Head of caudate nucleus (tissue), 42 donors: ENCODE results near the gene DHRS9.
"Not testable (repeated sequence)": the region's sequence is repeated elsewhere in the genome, so short reads cannot be mapped to it uniquely, and the experiment has no call there.

Experiments
- DNase-seq, 42 donors: peaks; one replicate each; pipeline versions ENCODE4 v3.0.0 to v3.0.0-alpha.2; 2020 to 2021; ENCODE audit warnings: mixed read lengths in 7 of 42
- intact Hi-C: fragments of 100-400 bp; cut with DNase I; formaldehyde crosslinking; loops from one replicate; pipeline ENCODE4 v1.15.0; 2022

The DHRS9 gene

DNA sequence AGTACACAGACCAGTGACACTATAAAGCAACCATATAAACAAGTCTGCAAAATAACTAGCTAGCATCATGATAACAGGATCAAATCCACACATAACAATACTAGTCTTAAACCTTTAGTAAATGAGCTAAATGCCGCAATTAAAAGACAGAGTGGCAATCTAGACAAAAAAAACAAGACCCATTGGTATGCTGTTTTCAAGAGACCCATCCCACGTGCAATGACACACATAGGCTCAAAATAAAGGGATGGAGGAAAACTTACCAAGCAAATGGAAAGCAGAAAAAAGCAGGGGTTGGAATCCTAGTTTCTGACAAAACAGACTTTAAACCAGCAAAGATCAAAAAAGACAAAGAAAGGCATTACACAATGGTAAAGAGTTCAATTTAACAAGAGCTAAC is 14.8 kb upstream of the DHRS9 start:
- DNase-seq, intact Hi-C loops: not testable (repeated sequence)

DNA sequence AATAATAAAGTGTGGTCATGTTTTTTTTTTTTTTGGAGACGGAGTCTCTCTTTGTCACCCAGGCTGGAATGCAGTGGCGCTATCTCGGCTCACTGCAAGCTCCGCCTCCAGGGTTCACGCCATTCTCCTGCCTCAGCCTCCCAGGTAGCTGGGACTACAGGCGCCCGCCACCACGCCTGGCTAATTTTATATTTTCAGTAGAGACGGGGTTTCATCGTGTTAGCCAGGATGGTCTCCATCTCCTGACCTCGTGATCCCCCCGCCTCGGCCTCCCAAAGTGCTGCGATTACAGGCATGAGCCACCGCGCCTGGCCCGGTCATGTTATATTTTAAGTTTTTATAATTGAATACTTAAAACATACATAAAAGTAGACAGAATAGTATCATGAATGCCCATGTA is 5.2 kb upstream of the DHRS9 start:
- intact Hi-C loops = not testable (repeated sequence)

DNA sequence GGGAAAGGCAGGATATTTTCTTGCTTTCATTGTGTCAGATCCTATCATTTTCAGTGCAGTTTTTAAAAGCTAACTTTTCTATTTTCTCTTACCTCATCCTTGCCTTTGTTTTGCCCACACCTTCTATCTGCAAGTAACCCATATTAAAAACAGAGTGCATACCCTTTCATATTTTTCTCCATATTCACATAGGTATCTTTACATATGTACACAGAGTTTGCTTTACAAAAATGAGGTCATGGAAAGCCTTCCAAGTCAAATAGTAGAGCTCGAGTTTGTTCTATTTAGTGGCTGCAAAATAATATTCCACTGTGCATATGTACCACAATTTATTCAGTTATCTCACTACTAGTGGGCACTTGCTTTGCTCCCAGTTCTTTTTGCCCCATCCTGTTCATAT is 3.9 kb upstream of the DHRS9 start:
- intact Hi-C loops = no loop called here
- no peak for DNase-seq

More for the DNA sequence above, 5.2 kb upstream of the DHRS9 start:
- not testable (repeated sequence) for DNase-seq

DNA sequence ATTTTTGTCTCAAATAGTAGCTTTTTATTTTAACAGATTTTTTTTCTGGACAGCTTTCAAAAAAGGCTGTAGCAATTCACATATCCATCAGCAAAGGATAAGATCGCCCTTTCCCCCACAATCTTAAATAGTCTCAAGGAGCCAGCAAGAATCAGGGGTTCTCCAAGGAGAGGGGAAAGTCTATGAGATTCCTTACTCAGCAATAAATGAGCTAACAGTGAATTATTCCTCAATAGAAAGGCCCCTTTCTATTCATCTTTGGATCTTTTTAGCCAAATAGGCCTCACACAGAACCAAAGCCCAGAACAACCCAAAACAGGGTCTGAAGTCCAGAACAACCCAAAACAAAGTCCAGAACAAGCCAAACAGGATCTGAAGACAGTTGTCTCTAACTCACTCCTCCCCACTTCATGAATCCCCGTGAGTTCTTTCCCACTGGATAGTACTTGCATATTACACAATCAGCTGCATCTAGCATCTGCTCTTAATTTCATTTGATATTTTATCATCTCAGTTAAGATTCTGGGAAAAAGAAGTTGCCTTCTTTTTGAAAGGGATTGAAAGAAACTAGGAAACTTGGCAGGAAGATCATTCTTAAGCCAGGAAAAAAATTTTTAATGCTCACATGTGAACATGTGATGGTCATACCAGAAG is 3.4 kb upstream of the DHRS9 start:
- intact Hi-C loops = no loop called here

GRCh38 chr2:169066897-169067296 is 2.5 kb upstream of the DHRS9 start:
- intact Hi-C loops = no loop called here
- DNase-seq = no peak

More for the DNA sequence above, 3.4 kb upstream of the DHRS9 start:
- no peak for DNase-seq

DNA sequence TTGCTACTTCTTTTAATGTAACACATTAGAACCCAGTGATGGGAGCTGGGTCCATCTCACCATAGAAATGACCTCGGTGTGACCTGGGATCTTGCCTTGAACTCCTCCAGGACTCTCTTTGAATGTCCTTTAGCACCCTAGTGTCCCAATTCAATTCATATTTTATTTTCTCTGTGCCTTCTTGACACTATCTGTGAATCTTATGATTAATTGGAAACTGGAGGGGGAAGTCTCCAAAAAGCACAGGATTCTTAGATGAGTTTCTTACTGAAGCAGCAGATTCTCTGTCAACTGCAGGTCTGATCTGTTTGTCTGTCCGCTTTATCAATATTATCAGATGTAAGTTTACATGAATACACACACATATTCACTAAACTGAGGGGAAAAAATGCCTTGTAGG is 470 bp downstream of the DHRS9 start:
- intact Hi-C loops = no loop called here

DNA sequence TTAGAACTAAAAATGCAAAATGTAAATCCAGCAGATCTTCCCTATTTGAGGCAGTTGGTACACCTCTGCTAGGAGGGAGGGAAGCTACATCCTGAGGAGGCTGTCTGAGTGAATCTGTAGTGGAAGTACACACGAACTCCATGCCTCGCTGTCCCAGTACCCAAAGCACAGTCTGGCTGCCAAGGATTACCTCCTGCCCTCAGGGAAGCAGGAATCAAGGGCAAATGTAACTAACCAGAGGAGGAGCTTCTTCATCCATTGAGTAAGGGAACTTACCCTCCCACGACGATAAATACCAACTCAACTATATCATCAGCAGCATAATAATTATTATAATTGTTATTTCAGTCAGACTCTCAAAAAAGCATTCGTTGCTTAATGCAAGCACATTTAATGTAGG is 2.1 kb downstream of the DHRS9 start:
- intact Hi-C loops = no loop called here
- DNase-seq = no peak

More for the DNA sequence above, 470 bp downstream of the DHRS9 start:
- no peak for DNase-seq

DNA sequence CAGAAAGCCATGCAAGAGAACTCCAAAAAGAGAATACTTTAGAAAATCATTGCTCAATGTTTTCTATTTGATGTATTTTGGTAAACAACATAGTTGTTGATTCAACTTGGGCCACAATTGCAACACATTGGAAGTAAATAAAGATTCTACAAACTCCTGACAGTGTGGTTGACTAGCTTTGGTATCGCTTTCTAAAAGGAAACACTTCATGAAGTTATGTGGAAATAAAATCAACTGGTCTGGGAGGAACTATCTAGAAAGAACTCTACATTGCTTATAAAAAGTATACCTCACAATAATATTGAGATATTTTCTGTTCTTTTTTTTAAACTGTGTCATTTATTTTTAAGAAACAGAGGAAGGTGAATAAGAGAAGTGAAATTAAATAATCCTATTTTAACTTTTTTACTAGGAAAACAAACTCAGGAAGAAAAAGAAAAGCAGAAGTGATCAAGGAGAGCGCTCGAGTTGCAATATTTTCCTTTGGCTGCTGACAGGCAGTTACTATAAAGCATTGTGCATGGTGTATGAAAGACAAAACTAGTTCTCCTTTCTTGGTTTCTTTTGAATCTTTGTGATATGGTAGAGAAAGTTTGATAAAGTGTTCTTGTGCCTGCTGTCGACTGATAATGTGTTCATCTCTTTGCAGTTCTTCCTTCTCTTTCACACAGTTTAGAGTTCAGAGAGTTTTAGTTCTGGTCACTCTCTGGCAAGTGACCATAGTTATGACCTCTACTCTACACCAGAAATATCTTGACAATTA is 3.0 kb downstream of the DHRS9 start:
- intact Hi-C loops = no loop called here
- DNase-seq = no peak

- intact Hi-C loops = no loop called here
- no peak for DNase-seq
These were observed 4.0 kb downstream of the DHRS9 start for GRCh38 chr2:169073211-169073962.

GRCh38 chr2:169073963-169074751 is 4.8 kb downstream of the DHRS9 start:
- intact Hi-C loops = no loop called here
- no peak for DNase-seq

DNA sequence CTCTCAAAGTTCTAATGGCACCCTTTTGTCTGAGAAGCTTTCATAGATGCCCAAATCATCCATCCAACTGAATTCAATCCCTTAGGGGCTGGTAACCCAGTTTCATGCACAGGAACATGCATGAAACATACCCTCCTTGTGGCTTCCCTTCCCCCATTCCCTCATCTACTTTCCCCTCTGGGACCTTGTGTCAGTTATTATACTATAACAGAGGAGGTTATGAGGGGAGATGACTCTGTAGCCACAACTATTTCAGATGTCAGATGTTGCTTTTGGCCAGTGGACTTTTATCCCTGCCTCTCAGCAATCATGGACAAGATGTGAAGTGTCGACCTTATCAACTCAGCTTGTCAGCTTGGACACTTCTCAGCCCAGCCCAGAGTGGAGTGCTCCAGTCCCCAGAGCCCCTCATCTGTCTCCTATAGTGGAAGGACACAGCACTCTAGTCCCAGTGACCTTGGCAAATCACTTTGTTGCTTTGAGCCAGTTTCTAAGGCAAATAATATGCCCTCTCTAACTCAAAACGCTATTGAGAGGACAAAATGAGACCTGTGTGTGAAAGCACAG is 8.4 kb downstream of the DHRS9 start:
- intact Hi-C loops = no loop called here
- no peak for DNase-seq

DNA sequence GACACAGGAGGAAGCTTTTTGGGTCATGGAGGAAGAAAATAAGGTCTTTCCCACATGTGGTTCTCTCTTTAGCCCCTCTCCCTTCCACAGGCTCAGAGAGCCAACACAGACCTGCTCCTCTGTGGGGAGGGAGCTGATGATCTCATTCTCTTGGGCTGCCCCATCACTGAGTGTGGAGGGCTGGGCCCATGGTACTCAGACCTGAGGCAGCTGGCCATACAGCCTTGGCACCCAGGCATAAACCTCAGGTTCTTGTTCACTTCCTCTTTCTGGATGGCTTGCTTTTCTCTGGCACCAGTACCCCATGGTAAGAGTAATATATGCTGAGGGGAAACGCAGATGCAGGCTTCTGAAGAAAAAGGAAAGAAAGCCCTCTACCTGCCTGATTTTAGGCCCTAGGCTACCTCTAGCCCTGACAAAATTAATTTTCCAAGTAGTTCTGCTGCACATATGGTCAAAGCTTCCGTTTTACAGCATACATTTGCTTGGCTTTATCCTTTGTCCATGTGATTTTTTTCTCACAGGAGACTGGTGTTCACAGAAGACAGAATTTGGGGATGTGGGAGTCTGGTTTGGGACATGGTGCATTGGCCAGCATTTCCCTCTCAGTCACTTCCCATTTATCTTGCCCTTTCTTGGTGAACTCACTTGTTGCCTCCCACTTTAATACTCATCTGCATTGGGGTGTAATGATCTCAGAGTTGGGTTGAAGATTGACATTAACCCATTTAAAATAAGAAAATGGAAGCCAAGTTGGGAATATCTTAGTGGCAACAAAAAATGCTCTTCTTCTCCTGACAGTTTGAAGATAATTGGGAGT is 11.1 kb downstream of the DHRS9 start:
- intact Hi-C loops = no loop called here
- DNase-seq = peak in 10 of 42 donors; percentile 4 to 43 (median 12)

GRCh38 chr2:169081551-169081950 is 12.2 kb downstream of the DHRS9 start:
- DNase-seq = no peak
- intact Hi-C loops = no loop called here

- intact Hi-C loops = no loop called here
- DNase-seq = peak in 3 of 42 donors; percentile 10 to 30 (median 11)
These were observed 13.6 kb downstream of the DHRS9 start for GRCh38 chr2:169082995-169083394.

GRCh38 chr2:169086893-169087467 is 17.6 kb downstream of the DHRS9 start:
- DNase-seq = no peak
- intact Hi-C loops = no loop called here

GRCh38 chr2:169087757-169088379 is 18.5 kb downstream of the DHRS9 start:
- intact Hi-C loops = no loop called here
- DNase-seq = peak in 2 of 42 donors; percentile 11 to 42

DNA sequence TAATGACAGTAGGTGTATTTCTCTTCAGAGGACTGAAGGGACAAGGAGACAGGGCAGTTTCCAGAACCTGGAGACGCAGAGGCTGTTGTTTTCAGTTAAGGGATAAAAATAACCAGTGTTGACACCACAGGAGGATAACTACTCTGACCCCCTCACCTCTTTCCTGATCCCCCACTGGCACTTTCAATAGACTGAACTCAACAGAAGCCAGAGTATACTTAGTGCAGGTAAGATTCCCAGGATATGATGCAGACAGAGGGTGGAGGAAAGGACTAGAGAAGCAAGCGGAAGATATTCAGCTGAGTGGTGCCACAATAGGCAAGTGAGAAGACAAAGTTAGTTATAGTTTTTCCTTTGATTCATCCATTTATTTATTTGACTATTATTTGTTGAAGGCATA is 19.8 kb downstream of the DHRS9 start:
- no peak for DNase-seq
- intact Hi-C loops = no loop called here
